ENCODE results near the gene CYP19A1.

The CYP19A1 gene

DNA sequence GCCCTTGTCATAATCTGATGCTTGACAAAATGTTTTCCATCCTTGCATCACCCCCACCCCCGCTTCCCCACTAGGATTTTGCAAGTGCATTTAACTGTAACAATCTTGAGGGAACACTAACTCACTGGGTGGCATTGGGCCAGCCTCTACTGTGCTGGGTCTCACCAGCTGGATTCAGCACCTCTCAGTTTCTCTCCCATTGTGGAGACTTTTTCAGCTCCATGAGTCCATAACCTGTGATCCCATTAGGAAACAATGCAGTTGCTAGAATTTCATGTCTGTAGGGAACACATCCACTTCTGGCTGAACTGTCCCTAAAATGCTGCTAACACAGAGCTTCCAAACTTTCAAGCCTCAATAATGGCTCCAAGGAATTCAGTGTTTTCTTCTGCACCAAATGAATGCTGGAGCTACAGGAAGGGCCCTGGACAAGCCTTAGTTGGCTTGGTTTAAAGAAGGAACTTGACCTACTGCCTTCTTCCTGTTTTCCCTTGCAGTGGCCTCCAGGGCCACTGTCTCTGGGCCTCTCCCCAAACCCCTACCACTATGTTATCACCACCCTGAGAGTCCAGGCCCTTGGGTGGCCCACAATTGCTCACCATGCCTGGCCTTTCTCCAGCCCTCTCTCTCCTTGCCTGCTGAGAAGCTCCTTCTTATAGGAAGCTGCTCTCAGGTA, 15.6 kb downstream of the CYP19A1 start:
- DNase-seq, result no peak

DNA sequence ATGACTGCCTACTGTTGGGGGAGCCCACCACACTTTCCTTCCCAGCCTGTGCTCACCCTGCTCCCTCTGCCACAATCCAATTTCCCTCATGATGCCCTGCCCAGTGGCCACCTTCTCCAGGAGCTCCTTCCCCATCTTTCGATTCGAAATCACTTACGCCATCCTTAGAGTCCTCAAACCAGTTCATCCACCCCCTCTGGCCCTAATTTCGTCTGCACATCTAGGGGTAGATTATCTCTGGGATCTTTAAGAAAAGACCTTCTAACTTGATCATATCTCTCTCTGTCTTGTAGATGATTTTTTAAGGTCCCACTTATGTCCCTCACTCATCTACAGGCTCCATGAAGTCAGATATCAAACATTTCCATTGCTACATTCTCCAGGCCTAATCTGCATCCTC, 17.1 kb downstream of the CYP19A1 start:
- DNase-seq, result no peak

DNA sequence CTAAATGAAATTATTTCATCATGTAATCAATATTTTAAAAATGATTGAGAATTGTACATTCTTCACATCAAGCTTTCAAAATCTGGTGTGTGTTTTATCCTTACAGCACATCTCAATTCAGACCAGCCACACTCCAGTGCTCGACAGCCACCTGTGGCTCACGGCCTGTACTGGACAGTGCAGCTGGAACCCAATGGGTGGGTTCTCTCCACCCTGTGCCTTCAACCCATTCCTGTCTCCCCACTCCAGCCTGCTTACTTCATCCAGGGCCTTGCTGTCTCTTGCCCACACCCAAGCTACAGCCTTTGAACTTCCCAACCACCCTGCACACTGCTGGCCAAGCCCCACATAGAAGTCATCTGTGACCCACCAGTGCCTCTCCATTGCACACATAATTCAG, 17.6 kb downstream of the CYP19A1 start:
- DNase-seq, result no peak

DNA sequence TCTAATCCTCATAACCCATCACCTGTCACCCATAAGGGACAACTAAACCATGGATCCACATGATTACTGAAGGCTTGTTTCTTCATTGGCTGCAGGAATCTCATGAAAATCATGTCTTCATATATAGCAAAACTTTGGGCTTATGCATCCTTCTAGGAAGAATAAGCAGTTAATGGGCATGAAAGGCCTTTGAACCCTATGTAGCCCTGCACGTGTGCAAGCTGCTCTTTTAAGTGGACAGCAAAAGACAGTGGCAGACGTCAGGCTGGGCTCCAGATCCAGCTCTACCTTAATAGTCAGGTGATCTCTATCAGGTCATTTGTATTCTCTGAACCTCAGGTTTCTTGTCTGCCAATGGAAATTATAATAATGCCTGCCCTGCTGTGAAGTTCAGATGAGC, 18.9 kb downstream of the CYP19A1 start:
- no peak for DNase-seq

DNA sequence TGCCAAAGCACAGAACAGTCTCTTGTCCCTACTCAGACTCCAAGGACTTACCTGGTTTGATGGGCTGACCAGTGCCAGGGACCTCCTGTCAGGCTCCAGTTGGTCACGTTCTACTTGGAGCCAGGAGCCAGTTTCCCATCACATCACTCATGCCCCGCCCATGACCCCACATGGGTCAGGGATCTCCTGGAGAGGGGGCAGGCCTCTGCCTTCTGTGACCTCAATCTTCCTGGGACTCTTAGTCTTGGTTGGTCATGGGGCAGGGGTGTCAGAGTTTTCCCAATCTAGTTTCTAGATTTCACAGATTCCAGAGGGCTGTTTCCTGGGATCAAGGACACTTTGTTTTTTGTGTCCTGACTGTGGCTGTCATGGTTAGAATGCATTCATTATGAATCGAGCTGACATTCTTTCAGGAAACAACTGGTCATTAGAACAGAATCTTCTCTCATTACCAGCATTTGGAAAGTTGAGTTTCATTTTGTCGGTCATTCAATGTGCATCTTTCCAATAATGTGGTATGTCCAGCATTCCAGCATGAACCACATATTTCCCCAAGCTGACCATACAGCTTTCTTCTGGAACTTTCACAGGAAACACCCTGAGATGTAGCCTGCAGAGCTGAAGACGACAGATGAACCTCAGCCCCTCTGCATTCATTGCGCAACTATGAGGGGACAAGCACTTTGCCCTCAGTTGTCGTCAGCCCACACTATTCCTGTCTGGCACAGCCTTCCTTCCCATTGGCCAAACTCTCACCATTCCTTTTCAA, 19.8 kb downstream of the CYP19A1 start:
- DNase-seq, result no peak

DNA sequence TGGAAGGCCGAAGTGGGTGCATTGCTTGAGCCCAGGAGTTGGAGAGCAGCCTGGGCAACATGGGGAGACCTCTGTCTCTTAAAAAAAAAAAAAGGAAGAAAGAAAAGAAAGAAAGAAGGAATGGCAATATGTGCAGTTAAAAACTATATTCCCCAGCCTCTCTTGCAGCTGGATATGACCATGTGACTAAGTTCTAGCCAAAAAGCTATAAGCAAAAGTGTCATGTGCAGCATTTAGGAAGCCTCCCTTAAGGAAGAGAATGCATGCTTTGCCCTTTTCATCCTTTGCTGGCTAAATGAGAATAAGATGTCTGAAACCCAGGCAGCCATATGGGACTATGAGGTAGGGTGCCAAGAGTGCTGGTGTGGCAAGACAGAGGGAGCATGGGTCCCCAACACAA, 21.8 kb downstream of the CYP19A1 start:
- DNase-seq, result no peak

DNA sequence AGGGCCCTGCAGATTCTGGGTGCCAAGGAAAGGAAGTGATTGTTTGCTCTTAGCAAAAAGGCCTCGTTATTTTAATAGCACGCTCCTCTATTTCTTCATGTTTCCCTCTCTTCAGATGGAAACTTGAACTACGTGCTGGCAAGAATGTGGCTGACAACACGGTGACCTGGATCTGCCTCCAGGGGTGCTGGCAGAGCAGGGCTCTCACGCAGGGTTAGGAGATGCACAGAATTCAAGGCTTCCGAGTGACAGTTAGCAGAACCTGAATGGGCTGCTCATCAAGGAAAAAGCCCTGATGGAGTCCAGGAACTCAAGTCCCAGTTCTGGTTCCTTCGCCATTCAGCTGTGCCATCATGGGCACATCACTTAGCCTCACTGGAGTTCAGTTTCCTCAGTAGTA, 22.7 kb downstream of the CYP19A1 start:
- no peak for DNase-seq

DNA sequence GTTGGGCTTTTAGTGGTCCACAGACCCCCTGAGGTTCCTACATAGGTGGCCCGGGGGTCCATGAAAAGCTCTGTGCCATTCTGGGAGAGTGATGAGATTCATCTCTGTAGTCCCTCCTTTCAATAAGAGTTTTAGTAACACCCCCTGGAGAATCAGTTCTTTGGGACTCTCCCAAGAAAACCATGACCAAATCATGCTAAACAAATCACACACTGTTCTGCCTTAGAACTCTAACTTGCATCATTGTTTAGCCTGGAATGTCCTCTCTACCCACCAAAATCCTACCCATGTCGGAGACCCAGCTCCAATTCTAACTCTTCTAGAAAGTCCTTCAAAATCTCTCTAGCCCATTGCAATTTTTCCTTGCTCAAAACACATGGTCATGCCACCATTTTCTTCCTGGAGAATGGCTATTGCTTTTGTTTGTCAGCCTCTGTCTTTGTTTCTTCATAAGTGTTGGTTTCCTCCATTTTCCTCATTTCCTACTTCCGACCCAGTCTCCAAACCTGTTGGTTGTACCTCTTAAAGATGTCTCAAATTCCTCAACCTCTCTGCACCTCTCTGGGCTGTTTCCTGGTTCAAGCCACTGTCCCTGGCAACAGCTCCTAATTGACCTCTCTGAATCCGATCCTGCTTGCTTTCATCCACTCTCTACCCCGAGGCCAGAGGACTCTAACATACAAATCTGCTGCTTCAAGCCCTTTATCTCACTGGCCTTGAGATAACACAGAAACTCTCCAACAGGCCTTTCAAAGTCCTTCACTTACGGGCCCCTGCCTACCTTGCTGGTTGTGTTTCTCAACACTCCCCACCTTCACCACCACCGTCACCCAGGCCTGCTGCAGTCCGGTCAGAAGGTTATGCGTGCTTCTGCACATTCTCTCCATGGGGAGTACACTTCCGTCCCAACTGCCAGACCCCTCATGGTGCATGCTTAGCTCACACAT, 23.7 kb downstream of the CYP19A1 start:
- DNase-seq, result no peak

DNA sequence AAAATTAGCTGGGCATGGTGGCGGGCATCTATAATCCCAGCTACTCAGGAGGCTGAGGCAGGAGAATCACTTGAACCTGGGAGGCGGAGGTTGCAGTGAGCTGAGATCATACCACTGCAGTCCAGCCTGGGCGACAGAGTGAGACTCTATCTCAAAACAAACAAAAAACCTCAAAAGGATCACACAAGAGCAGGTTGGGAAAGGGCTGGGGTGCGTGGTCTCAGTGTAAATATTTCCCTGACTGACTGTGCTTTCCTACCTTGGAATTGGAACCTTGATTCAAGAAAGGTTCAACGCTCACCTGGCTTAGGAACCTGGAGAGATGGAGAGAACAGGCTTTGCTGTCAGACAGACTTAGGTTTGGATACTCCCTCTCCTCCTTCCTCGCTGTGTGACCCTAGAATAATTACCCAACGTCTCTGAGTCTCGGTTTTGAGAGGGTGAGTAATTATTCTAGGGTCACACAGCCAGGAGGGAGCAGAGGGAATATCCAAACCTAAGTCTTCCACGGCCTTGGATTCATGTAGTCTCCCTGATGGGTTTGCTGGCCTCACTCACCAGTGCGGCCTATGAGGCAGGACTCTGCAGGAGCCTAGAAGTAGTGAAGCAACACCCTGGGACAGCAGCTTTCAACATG, 24.6 kb downstream of the CYP19A1 start:
- no peak for DNase-seq

DNA sequence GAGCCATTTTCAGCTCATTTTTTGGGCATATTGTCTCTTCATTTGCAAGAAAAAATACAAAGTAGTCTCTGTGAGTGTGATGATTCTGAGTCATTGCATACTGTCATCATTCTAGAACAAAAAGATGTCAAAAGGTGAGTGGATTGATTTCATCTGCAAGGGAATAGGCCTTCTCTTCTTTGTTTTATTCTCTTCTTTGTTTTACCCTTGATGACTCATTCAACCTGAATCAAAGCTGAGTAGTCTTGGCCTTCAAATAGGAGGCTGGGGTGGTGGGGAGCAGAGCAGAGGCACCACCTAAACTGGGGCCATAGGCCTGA, 25.4 kb downstream of the CYP19A1 start:
- DNase-seq, result no peak

DNA sequence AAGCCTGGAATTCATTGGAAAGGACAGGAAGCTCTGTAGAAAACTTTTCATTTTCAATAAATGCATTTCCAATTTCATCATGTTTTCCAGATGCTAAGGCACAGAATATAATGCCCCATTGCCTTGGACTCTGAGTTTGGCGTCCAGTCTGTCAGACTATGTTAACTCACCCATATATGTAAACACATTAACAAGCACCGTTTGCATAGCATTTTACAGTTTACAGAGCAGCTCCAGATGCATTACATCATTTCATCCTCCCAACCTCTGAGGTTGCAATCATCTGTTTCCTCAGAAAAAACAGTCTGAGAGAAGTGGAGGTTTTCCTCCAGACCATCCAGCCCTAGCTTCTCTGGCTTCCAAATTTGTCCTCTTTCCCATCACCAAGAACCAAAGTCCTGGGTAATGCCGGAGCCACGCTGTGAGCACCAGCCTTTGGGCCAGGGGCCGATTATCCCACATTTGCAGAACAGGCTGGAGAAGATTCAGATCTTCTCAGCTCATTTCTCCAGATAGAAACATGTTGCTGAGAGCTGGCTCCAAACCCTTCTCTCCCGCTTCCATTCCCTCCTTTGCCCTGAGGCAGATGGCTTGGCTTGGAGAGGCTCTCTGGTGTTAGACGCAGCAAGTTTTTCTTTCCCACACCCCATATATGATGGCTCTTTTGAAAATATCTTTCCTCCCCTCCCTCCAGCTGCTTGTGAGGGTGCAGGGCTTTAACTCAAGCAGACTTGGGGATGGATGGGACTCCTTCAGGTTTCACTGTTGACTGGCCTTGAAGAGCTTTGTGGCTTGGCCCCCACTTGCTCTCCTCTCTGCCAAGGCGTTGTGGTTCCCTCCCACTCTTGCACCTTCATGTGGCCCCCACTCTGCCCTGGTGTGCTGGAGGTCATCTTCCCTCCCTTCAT, 26.0 kb downstream of the CYP19A1 start:
- no peak for DNase-seq

DNA sequence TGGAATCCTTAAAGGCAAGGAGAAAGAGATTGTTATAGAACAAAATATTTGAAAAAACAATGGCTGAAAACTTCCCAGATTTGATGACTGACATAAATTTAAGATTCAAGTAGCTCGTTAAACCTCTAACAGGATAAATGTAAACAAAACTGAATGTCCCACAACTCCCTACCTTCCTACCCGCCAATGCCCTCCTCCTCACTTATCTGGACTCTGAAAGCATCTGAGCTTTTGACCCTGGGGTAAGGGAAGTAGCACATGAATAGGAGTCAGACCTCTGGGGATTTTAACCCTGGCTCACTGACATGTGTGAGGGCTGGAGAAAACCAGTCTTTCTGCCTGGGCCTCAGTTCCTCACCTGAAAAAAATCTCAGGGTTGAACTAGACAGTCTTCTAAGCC, 26.9 kb downstream of the CYP19A1 start:
- DNase-seq, result no peak

DNA sequence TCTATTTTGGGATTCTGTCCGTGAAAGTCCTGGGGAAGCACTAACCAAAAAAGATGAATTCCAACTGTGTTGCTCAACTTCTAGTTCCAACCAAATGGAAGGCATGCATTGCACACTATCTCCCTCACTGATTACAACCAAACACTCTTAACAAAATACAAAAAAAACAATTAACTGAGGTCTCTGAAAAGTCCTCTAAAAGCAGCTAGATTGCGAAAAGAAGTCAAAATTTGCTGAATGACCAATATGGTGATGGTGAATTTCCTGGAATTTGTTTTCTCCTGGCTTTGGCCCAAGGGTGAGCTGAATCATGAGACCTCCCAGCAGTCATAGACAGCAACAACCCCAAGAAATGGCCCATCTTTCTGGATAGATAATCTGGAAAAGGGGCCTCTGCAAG, 28.3 kb downstream of the CYP19A1 start:
- DNase-seq, result no peak

DNA sequence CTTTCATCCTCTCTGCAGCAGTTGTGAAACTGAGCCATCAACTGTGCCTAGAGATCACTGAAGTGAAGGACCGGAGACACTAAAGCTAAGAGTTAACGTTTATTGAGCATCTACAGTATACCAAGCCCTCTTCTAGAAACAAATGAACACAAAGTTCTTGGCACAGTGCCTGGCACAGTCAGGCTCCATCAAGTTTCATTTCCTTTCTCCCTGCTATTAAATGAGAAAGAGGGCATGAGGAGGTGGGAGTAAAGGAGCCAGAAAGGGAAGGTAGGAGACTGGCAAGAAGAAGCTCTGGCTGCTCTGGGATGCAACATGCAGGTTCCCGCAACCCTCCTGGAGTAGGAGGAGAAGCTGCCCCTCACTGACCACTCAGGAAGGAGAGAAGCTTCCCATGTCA, 30.6 kb downstream of the CYP19A1 start:
- no peak for DNase-seq

DNA sequence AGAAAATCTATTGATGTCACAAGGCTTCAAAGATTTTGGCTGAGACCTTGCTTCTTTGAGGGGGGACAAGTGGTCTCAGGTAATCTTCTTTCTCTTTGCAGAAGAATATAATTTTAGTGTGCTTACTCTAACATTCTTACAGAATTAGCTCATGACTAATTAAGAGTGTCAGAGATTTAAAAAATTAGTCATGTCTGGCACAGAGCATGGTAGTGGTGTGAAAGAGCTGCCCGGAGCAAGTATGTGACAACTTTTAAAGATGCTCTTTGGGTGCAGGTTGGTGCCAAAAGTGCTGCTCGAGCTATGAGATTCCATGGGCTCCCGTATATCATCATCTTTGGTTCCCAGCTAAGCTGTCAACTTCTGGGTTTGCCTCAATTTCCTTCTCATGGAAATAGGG, 31.1 kb downstream of the CYP19A1 start:
- no peak for DNase-seq

DNA sequence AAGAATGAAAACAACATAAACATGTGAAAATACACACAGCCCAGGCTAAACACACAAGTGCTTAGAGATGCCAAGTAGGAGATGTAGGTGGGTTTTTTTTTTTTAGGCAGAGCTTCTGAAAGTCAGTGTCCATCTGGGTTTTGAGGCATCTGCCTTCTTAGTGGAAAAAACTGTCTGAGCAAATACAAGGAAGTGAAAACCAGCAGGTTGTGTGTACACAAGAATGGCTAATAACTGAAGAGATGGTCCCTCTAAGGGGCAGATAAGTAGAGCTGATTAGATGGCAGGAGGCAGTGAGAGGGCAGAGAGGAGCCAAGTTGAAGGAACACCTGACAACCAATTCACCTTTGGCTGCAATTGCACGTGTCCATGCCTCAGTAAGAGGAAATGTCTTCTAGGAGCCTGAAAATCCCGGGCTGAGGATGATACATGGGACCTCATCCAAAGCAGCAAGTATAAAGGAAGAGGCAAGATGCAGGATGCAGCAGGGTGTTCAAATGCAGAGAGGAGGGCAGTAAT, 34.9 kb downstream of the CYP19A1 start:
- no peak for DNase-seq

DNA sequence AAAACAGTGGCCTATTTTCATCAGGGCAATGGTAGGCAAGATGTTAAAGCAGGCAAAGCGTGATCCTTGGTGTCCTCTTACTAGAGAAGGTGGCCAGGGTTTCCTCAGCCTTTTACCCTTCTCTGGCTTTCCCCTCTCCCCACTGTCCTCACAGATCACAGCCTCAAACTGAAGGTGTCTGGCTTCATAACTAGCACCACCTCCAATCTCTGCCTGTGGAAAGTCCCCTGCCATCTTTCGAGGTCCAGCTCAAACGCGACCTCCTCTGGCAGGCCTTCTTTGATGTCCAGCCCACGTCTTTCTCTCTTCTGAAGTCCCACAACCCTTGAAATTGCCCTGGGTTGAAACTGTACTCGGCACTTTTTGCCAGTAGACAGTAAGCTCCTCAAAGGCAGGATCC, 35.9 kb downstream of the CYP19A1 start:
- no peak for DNase-seq

DNA sequence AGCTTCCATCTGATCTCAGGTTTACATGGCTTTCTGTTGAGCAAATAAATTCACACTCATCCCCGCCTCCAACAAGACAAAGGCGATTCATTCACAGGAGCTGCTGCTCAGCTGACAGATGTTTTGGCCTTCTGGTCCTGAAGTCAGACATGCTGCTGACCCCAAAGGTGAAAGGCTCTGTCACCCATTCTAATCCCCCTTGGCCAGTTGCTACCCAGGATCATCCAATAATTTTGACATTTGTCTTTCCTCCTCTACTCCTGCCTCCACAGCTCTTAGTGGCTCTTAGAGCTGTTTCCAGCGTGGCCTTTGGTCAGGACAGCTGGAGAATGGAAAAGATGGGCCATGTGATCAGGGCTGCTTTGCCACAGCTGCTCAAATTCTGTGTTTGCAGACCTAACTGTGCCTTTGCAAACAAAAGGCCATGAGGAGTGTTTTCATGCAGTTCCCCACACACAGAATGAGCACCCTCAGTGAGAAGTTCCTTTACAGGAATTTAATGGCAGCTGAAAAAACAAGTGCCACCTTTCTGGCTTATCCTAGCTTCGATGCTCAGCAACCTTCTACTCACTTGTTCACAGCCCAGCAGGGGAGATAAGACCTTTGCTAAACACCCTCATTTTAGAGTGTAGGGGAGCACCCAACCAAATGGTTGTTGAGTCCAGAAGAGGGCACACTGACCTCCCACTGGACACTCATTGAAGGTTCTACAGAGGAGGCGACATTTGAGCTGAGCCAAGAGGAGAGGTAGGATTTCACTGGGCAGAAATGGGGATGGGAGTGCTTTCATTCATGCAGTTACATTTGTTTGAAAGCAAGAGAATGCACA, 39.0 kb downstream of the CYP19A1 start:
- DNase-seq, result no peak

DNA sequence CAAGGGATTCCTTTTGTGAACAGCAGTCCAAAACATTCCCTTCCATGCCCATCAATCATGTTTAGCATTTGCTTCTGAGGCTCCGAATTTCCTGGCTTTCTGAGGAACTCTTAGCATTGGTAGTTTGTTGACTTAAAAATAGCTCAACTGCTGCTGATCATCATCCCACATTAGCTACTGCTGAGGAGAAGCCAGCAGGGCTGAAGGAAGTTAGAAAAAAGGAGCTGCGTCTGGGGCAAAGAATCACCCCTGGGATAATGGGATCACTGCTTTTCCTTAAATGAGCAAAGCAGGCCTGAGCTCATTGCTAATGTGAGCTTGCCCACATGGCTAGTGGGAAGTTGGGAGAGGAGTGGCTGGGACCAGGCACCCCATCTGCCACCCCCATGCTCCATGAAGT, 39.8 kb downstream of the CYP19A1 start:
- no peak for DNase-seq

DNA sequence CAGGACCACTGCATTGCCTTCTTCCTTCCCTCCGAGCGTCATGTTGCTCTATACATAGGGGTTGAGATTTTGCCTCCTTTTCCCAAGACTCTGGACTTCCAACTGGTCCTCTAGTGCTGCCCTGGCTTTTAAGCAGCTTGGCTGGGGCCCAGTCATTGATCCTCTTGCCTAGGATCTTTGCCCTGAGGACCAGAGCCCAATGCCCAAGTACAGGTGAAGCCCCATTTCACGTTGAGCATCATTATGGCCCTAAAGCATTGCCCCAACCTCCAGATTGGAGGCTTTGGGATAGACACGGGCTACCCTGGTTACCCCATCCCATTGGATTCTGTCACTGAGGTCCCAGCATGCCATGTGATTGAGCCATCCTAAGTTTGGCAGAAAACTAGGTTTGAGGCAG, 47.7 kb downstream of the CYP19A1 start:
- no peak for DNase-seq

DNA sequence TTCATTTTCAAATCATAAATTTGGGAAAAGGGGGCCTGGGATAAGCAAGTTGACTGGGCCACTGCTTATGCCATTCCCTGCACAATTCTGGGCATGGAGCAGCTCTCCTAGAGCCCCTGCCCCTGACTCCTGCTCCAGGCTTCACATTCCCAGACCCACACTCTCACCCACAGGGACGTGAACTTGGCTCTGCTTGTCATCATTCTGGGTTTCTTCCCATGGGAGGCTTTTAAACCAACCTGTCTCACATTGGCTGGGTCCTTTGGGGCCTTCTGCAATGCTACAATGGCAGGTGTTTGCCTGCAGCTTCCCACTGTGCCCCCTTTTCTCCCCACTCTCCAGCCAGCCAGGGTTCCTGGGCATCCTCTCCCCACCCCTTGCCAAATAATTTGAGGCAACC, 49.1 kb downstream of the CYP19A1 start:
- DNase-seq, result no peak
